Measurements from ENCODE around the gene TIPIN.

GRCh38 chr15:66402761-66403284, 46.3 kb upstream of the TIPIN start:
- TF ChIP-seq CTCF (conservative IDR thresholded peaks at IDR 0.05) (no peak), EZH2 (IDR thresholded peaks at IDR 0.05; ENCODE audit: low read depth) (no peak)
